Ovary (tissue), 9 donors: Measurements from ENCODE around the gene SPDEF. TPM values are rescaled to one million over a fixed set of nuclear protein-coding genes. Genes with fewer than 3 reads are reported as not detected.

ENCODE experiments used
- DNase-seq, 5 donors: peaks; one replicate each; pipeline ENCODE4 v3.0.0-alpha.2; 2019 to 2020
- H3K27ac ChIP-seq, 2 donors: fragments of 200-600 bp; one replicate each; pipeline versions ENCODE4 v1.5.1 to v1.8.0; 2019 to 2022
- H3K27me3 ChIP-seq: fragments of 200-600 bp; one replicate; pipeline ENCODE4 v1.8.0; 2022
- H3K36me3 ChIP-seq: fragments of 200-600 bp; sonication (generic); one replicate; pipeline ENCODE4 v1.5.1; 2019
- H3K4me1 ChIP-seq: one replicate; pipeline ENCODE4 v1.8.1; 2013; ENCODE audit warnings: mild to moderate bottlenecking, moderate library complexity; ENCODE audit not compliant: insufficient read depth
- H3K4me3 ChIP-seq: fragments of 200-600 bp; sonication (generic); one replicate; pipeline ENCODE4 v1.5.1; 2017
- H3K9me3 ChIP-seq, 2 donors: fragments of 200-600 bp in 1 of 2; sonication (generic) in 1 of 2; one replicate each; pipeline versions ENCODE4 v1.5.1 to v1.8.1; 2013 to 2019; ENCODE audit warnings: mild to moderate bottlenecking in 1 of 2, moderate library complexity in 1 of 2
- CTCF ChIP-seq, 3 donors: fragments of 450-650 bp in 2 of 3; fragments of 200-600 bp in 1 of 3; IDR thresholded peaks; one replicate each; pipeline versions ENCODE4 v1.5.1 to v1.8.0; 2016 to 2022; ENCODE audit warnings: antibody characterized with exemption in 3 of 3, mild to moderate bottlenecking in 1 of 3
- EP300 ChIP-seq: sonication (generic); formaldehyde crosslinking; IDR thresholded peaks from one replicate; pipeline ENCODE4 v1.6.1; 2017; ENCODE audit warnings: antibody characterized with exemption
- POLR2A ChIP-seq: fragments of 450-650 bp; IDR thresholded peaks from one replicate; pipeline ENCODE4 v1.6.1; 2017; ENCODE audit warnings: antibody characterized with exemption, mild to moderate bottlenecking, moderate library complexity
- WGBS, 3 donors: extraction: QIAGEN DNeasy Blood & Tissue Kit in 1 of 3; methylation state at CpG; one replicate each; pipeline versions ENCODE4 v1.1.5 to v1.1.7; 2013 to 2017; 5-methylcytosine and 5-hydroxymethylcytosine counted together
- intact Hi-C, 4 donors: fragments of 100-400 bp; cut with DNase I; formaldehyde crosslinking; loops; one replicate each; pipeline versions ENCODE4 v1.11.0 to v1.15.1; 2022 to 2023
- polyA plus RNA-seq, 2 donors: library from polyadenylated mRNA; stranded (reverse); fragments of 200-250 nt in 1 of 2; fragments of 350-450 nt in 1 of 2; fragmentation: Illumina TruSeq in 1 of 2; extraction: RNeasy Lipid Tissue Mini Kit (QIAGEN cat#74804) in 1 of 2; gene quantifications; one replicate each; pipeline ENCODE4 v1.2.3, GENCODE V29; 2013 to 2014
- total RNA-seq, 7 donors: library from RNA; depleted of rRNA in 2 of 7; stranded (reverse); fragments of >200 nt in 2 of 7; fragmentation: NEBNext Ultra II Directional in 3 of 7; extraction: Animal tissue kit (Norgen Biotek cat#: 25700) in 3 of 7; gene quantifications; one replicate each; pipeline versions ENCODE4 v1.1.0 to v1.2.4, GENCODE V29; 2016 to 2023
- donor health status: DM: no; HTN: no; CAD: no; lungs with moderate emphysema.
- donor health status: DM: no; HTN: no; CAD: no.
- donor health status: Bipolar disorder and iron deficiency.
- donor health status: DM: yes; HTN: yes; CAD: no.
- donor health status: DM: no; HTN: no; CAD: no.
- donor health status: DM: yes; HTN: yes; CAD: no.

The SPDEF gene
- total and polyA plus RNA-seq, 9 donors, result 0.11 to 1.6 (median 0.56) TPM; not detected in 3

DNA sequence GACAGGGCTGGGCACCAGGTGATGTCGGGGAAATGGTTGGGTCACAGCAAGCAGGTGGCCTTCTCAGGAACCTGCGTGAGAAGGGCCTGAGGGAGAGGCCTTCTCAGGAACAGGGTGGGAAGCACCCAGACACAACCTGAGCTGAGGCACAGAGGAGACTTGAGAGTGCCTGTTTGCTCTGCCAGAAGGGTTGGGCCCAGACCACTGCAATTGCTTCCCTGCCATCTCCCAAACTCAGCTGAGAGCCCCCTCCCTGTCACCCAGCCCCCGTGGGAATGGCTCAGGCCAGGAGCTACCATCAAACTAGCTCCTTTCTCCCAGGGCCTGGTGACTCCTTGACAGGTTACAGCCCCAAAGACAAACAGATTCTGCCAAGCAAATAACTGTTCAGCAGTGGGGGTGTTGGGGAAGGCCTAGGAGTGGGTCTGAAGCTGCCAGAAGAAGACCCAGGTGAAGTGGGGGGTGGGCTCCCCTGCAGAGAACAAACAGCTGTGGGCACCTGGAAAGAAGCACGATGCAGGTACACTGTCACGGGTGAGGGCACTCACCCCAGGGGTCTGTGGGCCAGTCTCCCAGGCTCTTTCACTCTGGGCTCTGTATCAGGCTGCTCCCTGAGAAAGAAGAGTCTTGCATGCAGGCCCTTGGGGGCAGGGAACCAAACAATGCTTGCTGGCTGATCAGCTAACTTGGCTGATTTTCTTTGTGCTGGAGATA is 30.4 kb upstream of the SPDEF start:
- no peaks in the 10 kb centered on the region for H3K27me3 ChIP-seq
- no peak overlapping the region for H3K4me3 ChIP-seq
- H3K36me3 ChIP-seq, result no peaks in the 10 kb centered on the region
- intact Hi-C loops, result no loop called here
- WGBS, 3 donors, result 85 to 90% (median 86%) methylated on average over 5 of the region's 5 CpGs
- TF ChIP-seq CTCF (IDR thresholded peaks at IDR 0.05), result no peak
- H3K27ac ChIP-seq, result no peak overlapping the region
- DNase-seq, result peak in 1 of 5 donors; percentile 24
- peaks cover under 1% of the 10 kb centered on the region for H3K4me1 ChIP-seq
- H3K9me3 ChIP-seq, result no peaks in the 10 kb centered on the region

DNA sequence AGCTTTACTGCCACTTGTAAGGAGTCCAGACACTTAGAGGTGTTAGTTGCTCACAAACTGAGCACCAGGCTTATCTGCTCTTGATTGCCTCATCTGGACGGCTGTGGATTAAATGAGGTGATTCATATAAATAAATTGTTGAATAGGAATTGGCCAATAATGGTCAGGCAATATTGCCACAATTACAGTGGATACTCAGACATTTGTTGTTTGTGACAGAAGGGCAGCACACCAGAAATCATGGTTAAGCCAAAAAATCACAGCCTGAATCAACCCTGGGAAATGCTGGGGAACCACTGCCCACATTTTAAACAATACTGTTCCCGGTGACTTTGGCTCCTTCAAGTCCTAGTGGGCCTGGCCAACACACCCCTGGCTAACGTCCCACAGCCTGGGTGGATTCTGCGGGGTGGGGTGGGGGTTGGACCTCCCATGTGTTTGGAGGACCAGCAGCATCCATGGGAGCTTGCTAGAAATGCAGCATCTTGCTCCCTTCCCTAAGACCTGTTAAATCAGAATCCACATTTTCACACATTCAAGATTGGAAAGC is 29.5 kb upstream of the SPDEF start:
- 44 to 53% (median 45%) methylated on average over 4 of the region's 4 CpGs for WGBS, 3 donors
- TF ChIP-seq CTCF (IDR thresholded peaks at IDR 0.05) (no peak), EP300 (no peak), POLR2A (no peak)

GRCh38 chr6:34585108-34585507 is 29.0 kb upstream of the SPDEF start:
- DNase-seq, result peak in 1 of 5 donors; percentile 2
- TF ChIP-seq POLR2A (no peak), EP300 (no peak), CTCF (IDR thresholded peaks at IDR 0.05) (no peak)
- Histone ChIP-seq H3K27ac (no peak overlapping the region), H3K4me3 (no peak overlapping the region), H3K36me3 (no peaks in the 10 kb centered on the region), H3K27me3 (no peaks in the 10 kb centered on the region), H3K9me3 (no peaks in the 10 kb centered on the region), H3K4me1 (peaks cover 5% of the 10 kb centered on the region)
- WGBS, 3 donors, result 77 to 90% (median 84%) methylated on average over 2 of the region's 2 CpGs
- intact Hi-C loops, result no loop called here

More for the DNA sequence above, 29.5 kb upstream of the SPDEF start:
- DNase-seq, result peak in 1 of 5 donors; percentile 31
- peaks cover 5% of the 10 kb centered on the region for H3K4me1 ChIP-seq
- no peak overlapping the region for H3K4me3 ChIP-seq
- intact Hi-C loops, result no loop called here
- no peaks in the 10 kb centered on the region for H3K9me3 ChIP-seq
- no peak overlapping the region for H3K27ac ChIP-seq
- H3K36me3 ChIP-seq, result no peaks in the 10 kb centered on the region
- no peaks in the 10 kb centered on the region for H3K27me3 ChIP-seq

DNA sequence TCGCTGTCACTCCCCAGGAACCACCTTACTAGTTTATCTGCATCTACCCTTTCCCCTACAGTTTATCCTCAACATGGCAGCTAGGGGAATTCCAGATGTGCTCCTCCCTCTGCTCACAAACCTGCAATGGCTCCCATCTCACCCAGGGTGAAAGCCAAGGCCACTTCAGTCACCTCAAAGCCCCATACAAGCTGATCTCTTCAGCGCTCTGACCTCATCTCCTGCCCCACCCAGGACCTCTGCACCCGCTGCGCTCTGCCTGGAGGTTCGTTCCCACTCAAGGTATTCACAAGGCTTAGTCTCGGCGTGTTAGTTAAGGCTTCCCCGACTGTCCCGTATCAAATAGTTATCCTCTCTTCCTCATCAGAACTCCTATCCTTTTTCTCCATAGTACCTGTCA is 28.6 kb upstream of the SPDEF start:
- no peaks in the 10 kb centered on the region for H3K36me3 ChIP-seq
- intact Hi-C loops, result no loop called here
- DNase-seq, result peak in 1 of 5 donors; percentile 10
- H3K9me3 ChIP-seq, result no peaks in the 10 kb centered on the region
- TF ChIP-seq CTCF (IDR thresholded peaks at IDR 0.05), result no peak
- no peak for TF ChIP-seq EP300
- TF ChIP-seq POLR2A, result no peak
- no peak overlapping the region for H3K27ac ChIP-seq
- H3K27me3 ChIP-seq, result no peaks in the 10 kb centered on the region
- H3K4me1 ChIP-seq, result peaks cover 5% of the 10 kb centered on the region
- H3K4me3 ChIP-seq, result no peak overlapping the region
- WGBS, 3 donors, result 96 to 97% (median 97%) methylated on average over 9 of the region's 9 CpGs
